Ovary (tissue), 3 donors: ENCODE data around the gene SDCCAG8.

ENCODE experiments used
- CTCF ChIP-seq, 3 donors: fragments of 450-650 bp in 2 of 3; fragments of 200-600 bp in 1 of 3; IDR thresholded peaks; one replicate each; pipeline versions ENCODE4 v1.5.1 to v1.8.0; 2016 to 2022; ENCODE audit warnings: antibody characterized with exemption in 3 of 3, mild to moderate bottlenecking in 1 of 3
- EP300 ChIP-seq: sonication (generic); formaldehyde crosslinking; IDR thresholded peaks from one replicate; pipeline ENCODE4 v1.6.1; 2017; ENCODE audit warnings: antibody characterized with exemption
- POLR2A ChIP-seq: fragments of 450-650 bp; IDR thresholded peaks from one replicate; pipeline ENCODE4 v1.6.1; 2017; ENCODE audit warnings: antibody characterized with exemption, mild to moderate bottlenecking, moderate library complexity
- donor health status: DM: no; HTN: no; CAD: no.

- no peak for TF ChIP-seq POLR2A
- no peak for TF ChIP-seq CTCF (IDR thresholded peaks at IDR 0.05)
- no peak for TF ChIP-seq EP300
Measured at GRCh38 chr1:243364330-243364729, 108.5 kb downstream of the SDCCAG8 start.
